Hematopoietic multipotent progenitor cell (in vitro differentiated cells): ENCODE data around the gene RBM33. TPM values are rescaled to one million over a fixed set of nuclear protein-coding genes. Genes with fewer than 3 reads are reported as not detected.
"Not testable (repeated sequence)": the region's sequence is repeated elsewhere in the genome, so short reads cannot be mapped to it uniquely, and the experiment has no call there.

ENCODE experiments used
- DNase-seq, 3 donors: peaks; one replicate each; pipeline ENCODE4 v3.0.0-alpha.2; 2011 to 2015; ENCODE audit warnings: low read depth in 2 of 3, low spot score in 2 of 3
- total RNA-seq: library from RNA; depleted of rRNA; stranded (reverse); fragments of >200 nt; gene quantifications from one replicate; pipeline ENCODE4 v1.2.3, GENCODE V29; 2012

RBM33 gene
- total RNA-seq, 1 donor, result 36.4 TPM

- no peak for DNase-seq
These were observed 18.0 kb downstream of the RBM33 start for GRCh38 chr7:155662343-155663043.

GRCh38 chr7:155663937-155664336, 19.5 kb downstream of the RBM33 start:
- no peak for DNase-seq

DNA sequence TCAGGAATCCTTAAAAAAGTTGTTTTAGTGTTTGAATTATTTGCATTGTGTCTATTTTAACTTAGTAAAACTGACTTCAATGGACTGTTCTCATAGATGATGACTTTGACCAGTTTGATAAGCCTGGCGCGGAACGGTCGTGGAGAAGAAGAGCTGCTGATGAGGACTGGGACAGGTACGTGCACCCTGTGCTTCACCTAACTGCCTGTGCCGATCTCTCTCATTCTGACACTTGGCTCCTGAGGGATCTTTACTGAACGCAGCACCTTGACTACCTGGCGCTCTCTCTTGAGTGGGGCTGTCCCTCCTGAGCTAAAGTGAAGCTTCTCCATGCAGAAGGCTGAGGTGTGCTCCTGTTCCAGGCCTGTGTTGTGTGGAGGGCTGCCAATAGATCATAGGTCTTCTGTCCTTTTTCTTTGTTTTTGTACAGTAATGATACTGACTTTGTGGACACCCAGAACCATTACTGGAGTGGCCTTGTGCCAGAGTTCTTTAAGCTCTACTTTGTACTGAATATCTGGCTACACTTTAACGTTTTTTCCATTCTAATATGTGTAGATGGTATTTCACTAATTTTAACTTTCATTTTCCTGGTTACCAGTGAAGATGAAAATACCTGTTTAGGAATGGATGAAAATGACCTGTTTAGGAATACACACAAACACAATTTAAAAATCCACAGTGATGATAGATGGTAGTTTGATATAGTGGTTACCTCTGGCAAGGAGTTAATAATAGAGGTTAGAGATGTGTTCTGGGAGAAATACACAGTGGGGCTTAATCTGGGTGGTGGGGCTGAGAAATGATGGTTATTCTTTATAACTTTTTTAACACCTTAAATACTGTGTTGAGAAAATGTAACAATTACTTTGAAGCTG, 20.9 kb downstream of the RBM33 start:
- no peak for DNase-seq

- DNase-seq, result no peak
These were observed 21.5 kb downstream of the RBM33 start for GRCh38 chr7:155665957-155666287.

DNA sequence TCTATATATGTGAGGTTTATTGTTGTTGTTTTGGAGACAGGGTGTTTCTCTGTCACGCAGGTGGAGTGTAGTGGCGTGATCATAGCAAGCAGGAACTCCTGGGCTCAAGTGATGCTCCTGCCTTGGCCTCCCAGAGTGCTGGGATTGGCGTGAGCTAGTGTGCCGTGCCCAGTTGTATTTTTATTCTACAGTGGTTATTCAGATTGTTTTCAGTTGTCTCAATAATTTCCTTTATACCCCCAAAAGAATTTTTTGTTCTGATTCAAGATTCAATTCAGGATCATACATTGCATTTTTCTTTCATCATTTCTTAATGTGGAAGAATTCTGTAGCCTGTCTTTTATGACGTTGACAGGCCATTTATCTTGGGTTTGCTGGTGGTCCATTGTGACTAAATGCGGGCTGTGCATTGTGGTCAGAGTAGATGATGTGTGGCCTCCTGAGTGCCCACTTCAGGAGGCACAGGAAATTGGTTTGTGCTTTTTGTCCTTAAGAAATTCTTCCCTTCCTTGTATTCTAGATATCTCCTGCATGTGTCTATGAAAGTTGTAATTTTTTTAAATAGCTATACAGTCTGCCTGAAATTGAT, 22.9 kb downstream of the RBM33 start:
- DNase-seq, result no peak

DNA sequence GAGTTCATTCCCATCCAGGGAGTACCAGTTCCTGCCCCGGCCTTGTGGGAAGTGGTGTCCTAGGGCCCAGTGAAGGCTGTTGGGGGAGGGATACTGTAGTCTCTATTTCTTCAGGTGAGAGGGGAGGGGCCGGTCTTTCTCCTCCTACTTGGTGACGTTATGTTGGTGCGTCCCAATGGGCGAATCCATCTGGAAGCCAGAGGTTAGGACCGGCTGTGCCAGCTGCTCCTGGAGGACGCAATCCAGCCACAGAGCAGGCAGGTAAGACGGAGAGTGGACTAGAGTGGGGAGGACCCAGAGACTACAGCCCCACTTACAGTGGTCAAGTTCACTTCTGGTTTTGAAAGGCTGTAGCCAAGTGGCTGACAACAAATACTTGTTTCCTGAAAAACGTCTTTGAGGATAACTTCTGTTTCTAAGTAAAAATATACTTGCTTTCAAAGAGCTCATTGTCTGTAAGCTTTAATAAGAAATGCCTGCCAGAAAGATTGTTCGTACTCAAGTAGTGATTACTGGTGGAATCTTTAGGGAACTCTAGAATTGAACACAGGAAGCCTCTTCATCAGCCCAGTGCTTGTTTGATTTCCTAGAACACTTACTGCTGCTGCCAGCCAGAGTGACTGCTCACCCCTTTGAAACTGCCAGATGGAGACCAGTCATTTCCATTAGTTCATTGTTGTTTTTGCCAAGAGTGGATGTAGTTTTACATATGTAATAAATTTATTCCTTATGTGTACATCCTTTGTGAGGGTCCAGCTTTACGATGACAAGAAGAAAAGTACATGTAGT, 25.4 kb downstream of the RBM33 start:
- peak in 1 of 3 donors; percentile 28 for DNase-seq

- no peak for DNase-seq
These were observed 26.1 kb downstream of the RBM33 start for GRCh38 chr7:155670521-155670920.

DNA sequence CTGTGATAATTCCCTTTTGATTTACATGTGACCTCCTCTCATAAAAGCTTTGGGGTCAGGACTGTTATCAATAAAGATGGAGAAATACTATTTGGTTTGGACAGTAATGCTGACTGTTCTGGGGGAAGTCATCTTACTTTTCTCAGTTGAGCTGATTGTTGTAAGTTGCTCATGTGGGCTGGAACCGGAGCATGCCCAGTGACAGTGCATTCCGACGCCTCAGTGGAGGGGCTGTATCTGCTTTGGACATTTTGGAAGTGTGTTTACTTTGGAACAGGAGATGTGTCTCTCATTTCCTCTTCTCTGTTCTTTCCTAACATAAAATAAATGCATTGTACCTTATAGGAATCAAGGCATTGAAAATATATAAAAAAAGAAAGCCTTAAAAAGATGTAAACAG, 30.1 kb downstream of the RBM33 start:
- DNase-seq, result no peak

- DNase-seq, result peak in 2 of 3 donors; percentile 19 to 23
These were observed 31.6 kb downstream of the RBM33 start for GRCh38 chr7:155676052-155676451.

DNA sequence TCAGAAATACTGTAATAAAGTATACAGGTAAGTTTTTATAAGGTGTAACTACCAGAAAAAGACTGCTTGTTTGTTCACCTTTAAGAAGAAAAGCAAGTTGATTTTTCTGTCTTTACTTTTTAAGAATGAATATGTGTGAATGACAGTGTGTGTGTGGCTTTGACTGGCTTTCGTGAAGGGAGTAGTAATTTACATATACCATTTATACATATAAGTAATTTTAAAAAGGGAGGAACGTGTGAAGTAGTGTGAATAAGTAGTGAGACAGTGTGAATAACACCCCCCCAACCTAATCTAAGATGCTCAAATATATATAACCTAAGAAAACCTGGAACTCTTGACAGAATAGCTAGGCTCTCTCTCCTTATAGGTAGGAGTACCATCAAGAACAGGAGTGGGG, 33.2 kb downstream of the RBM33 start:
- no peak for DNase-seq

DNA sequence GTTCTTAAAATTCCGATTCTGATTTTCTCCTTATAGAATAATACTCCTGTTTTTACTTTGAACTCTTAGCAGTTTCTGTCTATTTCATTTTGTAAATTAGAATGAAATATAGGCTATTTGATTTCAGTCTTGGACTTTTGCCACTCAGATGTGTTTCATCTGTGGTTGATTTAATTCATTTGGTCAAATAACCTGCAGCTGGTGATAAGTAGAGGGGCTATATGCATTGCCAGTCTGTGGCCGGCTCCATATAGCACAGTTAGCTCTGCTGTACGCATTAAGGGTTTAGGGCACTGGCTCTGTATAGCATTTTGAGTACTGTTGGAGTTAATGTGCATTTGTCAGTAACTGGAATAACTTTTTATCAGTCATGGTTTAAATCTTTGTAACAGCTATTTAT, 35.7 kb downstream of the RBM33 start:
- no peak for DNase-seq

- no peak for DNase-seq
These were observed 36.4 kb downstream of the RBM33 start for GRCh38 chr7:155680864-155681263.

- DNase-seq, result no peak
These were observed 37.2 kb downstream of the RBM33 start for GRCh38 chr7:155681663-155682062.

DNA sequence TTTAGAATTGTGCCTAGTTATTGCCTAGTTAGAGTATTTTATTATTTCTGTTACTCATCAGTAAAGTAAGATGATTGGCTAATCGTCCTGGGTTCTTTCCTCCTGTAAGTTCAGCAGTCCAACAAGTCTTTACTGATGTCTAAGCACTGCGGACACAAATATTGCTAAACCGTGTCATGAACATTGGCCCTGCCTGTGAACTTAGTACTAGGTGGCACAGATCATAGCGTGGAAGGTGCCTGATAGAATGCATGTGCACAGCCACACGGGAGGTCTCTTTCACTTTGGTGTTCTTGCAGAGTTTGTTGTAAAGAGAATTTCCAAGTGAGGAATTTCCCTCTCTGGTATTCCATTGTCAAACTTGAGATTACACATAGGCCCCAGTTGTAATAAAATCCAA, 38.0 kb downstream of the RBM33 start:
- no peak for DNase-seq

- no peak for DNase-seq
These were observed 38.6 kb downstream of the RBM33 start for GRCh38 chr7:155683098-155683497.

DNA sequence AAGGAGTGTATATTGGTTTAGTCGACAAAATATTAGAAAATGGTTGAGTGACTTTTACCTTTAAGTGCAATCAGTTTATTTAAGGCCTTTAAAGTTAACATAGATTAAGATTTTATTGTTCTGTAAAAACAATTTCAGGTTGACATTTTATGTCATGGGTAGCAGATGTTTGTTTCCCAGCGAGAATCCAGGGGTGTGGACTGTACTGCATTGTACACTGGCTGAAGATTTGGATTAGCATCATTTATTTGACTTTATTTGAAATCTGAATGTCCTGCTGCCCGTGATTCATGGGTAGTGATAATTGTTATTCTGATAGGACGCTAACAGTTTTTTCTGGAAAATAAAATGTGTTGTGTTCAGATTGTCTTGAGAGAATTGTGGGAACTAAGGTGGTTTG, 39.3 kb downstream of the RBM33 start:
- no peak for DNase-seq

DNA sequence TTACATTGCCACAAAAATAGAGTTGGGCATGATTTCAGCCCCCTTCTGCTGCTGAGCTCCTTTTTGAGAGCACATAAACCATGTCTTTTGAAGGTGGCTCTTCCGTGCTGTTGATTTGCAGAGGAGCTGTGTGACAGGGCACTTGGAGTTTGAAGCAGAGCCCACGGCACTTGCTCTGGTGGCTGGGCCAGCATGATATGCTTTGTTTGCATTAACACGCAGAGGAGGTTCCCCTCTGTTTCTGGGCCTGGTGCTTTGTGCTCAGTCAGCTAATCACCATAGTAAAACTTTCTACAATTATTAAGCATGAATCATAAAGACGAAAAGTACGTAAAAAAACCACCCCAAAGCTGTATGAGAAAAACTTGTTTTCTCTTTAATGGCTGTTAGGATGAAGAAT, 40.1 kb downstream of the RBM33 start:
- DNase-seq, result no peak

GRCh38 chr7:155685070-155685790, 40.8 kb downstream of the RBM33 start:
- no peak for DNase-seq

- DNase-seq, result no peak
These were observed 41.3 kb downstream of the RBM33 start for GRCh38 chr7:155685791-155686160.

- DNase-seq, result not testable (repeated sequence)
These were observed 42.3 kb downstream of the RBM33 start for GRCh38 chr7:155686620-155687324.
